HepG2 (cell line): ENCODE measurements around the gene HSPA1B. TPM values are rescaled to one million over a fixed set of nuclear protein-coding genes. Genes with fewer than 3 reads are reported as not detected.

Source experiments
- BRF2 ChIP-seq: sonication (generic); formaldehyde crosslinking; IDR thresholded peaks from 2 replicates; pipeline ENCODE4 v1.8.1; 2022; ENCODE audit warnings: mild to moderate bottlenecking, missing genetic modification reagents
- CREB3 ChIP-seq: sonication (generic); formaldehyde crosslinking; IDR thresholded peaks from 2 replicates; pipeline ENCODE4 v1.5.0; 2020; ENCODE audit warnings: missing genetic modification reagents
- ESRRA ChIP-seq: sonication (generic); formaldehyde crosslinking; IDR thresholded peaks from 2 replicates; pipeline ENCODE4 v1.5.1; 2020; ENCODE audit warnings: mild to moderate bottlenecking, low read depth, missing genetic modification reagents
- ETS1 ChIP-seq: sonication (generic); formaldehyde crosslinking; IDR thresholded peaks from 2 replicates; pipeline ENCODE4 v1.4.0; 2020; ENCODE audit warnings: missing genetic modification reagents
- GLMP ChIP-seq: sonication (generic); formaldehyde crosslinking; IDR thresholded peaks from 2 replicates; pipeline ENCODE4 v1.9.0; 2021; ENCODE audit warnings: missing genetic modification reagents, mild to moderate bottlenecking, borderline replicate concordance
- IKZF1 ChIP-seq: fragments of 450-650 bp; IDR thresholded peaks from 2 replicates; pipeline ENCODE4 v1.7.1; 2016
- KDM6A ChIP-seq: IDR thresholded peaks from 2 replicates; pipeline ENCODE4 v1.6.1; 2016; ENCODE audit warnings: low read depth
- KMT2B ChIP-seq: IDR thresholded peaks from 2 replicates; pipeline ENCODE4 v1.6.1; 2016; ENCODE audit warnings: missing genetic modification reagents, missing compliant biosample characterization
- NFE2L1 ChIP-seq: sonication (generic); formaldehyde crosslinking; IDR thresholded peaks from 2 replicates; pipeline ENCODE4 v1.4.0; 2020; ENCODE audit warnings: missing genetic modification reagents, mild to moderate bottlenecking, borderline replicate concordance
- RFX1 ChIP-seq: fragments of 450-650 bp; IDR thresholded peaks from 2 replicates; pipeline ENCODE4 v1.6.1; 2017
- RFXAP ChIP-seq: sonication (generic); formaldehyde crosslinking; IDR thresholded peaks from 2 replicates; pipeline ENCODE4 v1.4.0; 2020; ENCODE audit warnings: missing genetic modification reagents, borderline replicate concordance
- SIN3A ChIP-seq: IDR thresholded peaks from 2 replicates; pipeline ENCODE4 v1.6.1; 2011; ENCODE audit warnings: low read depth, mild to moderate bottlenecking, control low read depth, low read length, borderline replicate concordance
- SKI ChIP-seq: fragments of 450-650 bp; IDR thresholded peaks from one replicate; pipeline ENCODE4 v1.6.1; 2018; ENCODE audit warnings: mild to moderate bottlenecking; ENCODE audit not compliant: partially characterized antibody
- TFDP1 ChIP-seq: IDR thresholded peaks from 2 replicates; pipeline ENCODE4 v1.6.1; 2016; ENCODE audit warnings: missing compliant biosample characterization, missing genetic modification reagents, borderline replicate concordance
- ZNF503 ChIP-seq: sonication (generic); formaldehyde crosslinking; IDR thresholded peaks from 2 replicates; pipeline ENCODE4 v1.4.0; 2020; ENCODE audit warnings: missing genetic modification reagents
- ZNF513 ChIP-seq: sonication (generic); formaldehyde crosslinking; conservative IDR thresholded peaks from 2 replicates; pipeline ENCODE4 v1.5.0; 2020; ENCODE audit warnings: missing genetic modification reagents
- ZNF570 ChIP-seq: sonication (generic); formaldehyde crosslinking; IDR thresholded peaks from 2 replicates; pipeline ENCODE4 v1.4.0; 2020; ENCODE audit warnings: mild to moderate bottlenecking, missing genetic modification reagents, borderline replicate concordance
- polyA plus RNA-seq, 8 experiments: library from polyadenylated mRNA; depleted of rRNA in 3 of 8; stranded (reverse) in 7 of 8; unstranded in 1 of 8; fragments of >200 nt; fragmentation: Illumina TruSeq in 4 of 8; extraction: Trizol in 4 of 8; gene quantifications; 2 replicates each; pipeline versions ENCODE4 v1.2.1 to v1.2.3, GENCODE V29; 2011 to 2016; ENCODE audit warnings: low read depth in 4 of 8, missing spikeins in 1 of 8, mixed read lengths in 1 of 8; ENCODE audit not compliant: insufficient read depth in 1 of 8
- total RNA-seq, 5 experiments: library from RNA; depleted of rRNA; stranded (reverse); fragments of >200 nt; fragmentation: Illumina TruSeq; extraction: Trizol; gene quantifications; 2 replicates each; pipeline ENCODE4 v1.2.3, GENCODE V29; 2016; ENCODE audit warnings: low read depth in 1 of 5

Gene HSPA1B
- total and polyA plus RNA-seq, 2 of the 13 experiments (the other 11 are each of a cell fraction or from before 2014, with no cell fraction given), result 26.0 to 186 TPM

GRCh38 chr6:31806470-31807272 is 20.9 kb upstream of the HSPA1B start, which contains the start of gene LSM2 (continued):
- TF ChIP-seq GLMP (no peak), TFDP1 (CRISPR knock-in tag) (peak; percentile 88), SKI (peak; percentile 84), RFXAP (CRISPR knock-in tag) (peak; percentile 84), ETS1 (no peak), NFE2L1 (CRISPR knock-in tag) (no peak), KDM6A (CRISPR knock-in tag) (peak; percentile 29; the same call in 1 of the 2 replicates), CREB3 (CRISPR knock-in tag) (peak; percentile 94), KMT2B (CRISPR knock-in tag) (peak; percentile 94), RFX1 (no peak), SIN3A (peak; percentile 82; the same call in 1 of the 2 replicates), BRF2 (CRISPR knock-in tag) (peak; percentile 82; the same call in 1 of the 2 replicates), ZNF503 (CRISPR knock-in tag) (peak; percentile 78; the same call in 1 of the 2 replicates), ESRRA (CRISPR knock-in tag) (peak; percentile 84), IKZF1 (no peak), ZNF513 (no peak), ZNF570 (no peak)
